Left lobe of liver (tissue), 2 donors: Measurements from ENCODE around the gene MED26. TPM values are rescaled to one million over a fixed set of nuclear protein-coding genes. Genes with fewer than 3 reads are reported as not detected.
A peak's percentile ranks its signal among the peaks of the same experiment; 100 is the strongest.

Source experiments
- ATAC-seq: fragments of 200-7000 bp; cut with Tn5 transposase; one replicate; pipeline ENCODE4 v1.9.1; 2020; ENCODE audit warnings: mild to moderate bottlenecking, moderate library complexity
- DNase-seq: peaks from one replicate; pipeline ENCODE4 v3.0.0-alpha.2; 2020; ENCODE audit warnings: low spot score
- total RNA-seq: library from RNA; stranded (reverse); gene quantifications from one replicate; pipeline ENCODE4 v1.2.1, GENCODE V29; 2021
- donor health status: DM: no; HTN: no; CAD: no; lungs with moderate emphysema.
- donor health status: DM: no; HTN: yes; CAD: no.

Gene MED26
- total RNA-seq, 1 donor from 2014 or later = 6.0 TPM

DNA sequence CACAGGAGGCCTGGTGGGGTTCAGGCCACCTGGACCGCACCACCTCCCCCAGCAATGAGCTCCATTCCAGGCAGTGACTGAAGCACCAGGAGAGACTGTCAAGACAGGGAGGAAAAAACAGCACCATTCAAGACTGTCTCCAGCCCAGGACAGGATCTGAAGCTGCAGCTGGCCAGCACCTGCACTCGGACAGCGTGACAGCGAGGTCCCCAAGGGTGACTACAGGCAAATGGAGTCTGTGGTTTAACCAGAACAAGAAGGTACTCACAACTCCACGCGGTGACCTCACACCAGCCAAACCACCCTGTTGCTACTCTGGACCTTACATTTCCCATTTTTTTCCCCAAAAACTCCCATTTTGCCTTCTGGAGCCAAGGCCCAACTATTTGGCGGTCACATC is 9.8 kb downstream of the MED26 start:
- ATAC-seq = no peak
- DNase-seq = no peak

DNA sequence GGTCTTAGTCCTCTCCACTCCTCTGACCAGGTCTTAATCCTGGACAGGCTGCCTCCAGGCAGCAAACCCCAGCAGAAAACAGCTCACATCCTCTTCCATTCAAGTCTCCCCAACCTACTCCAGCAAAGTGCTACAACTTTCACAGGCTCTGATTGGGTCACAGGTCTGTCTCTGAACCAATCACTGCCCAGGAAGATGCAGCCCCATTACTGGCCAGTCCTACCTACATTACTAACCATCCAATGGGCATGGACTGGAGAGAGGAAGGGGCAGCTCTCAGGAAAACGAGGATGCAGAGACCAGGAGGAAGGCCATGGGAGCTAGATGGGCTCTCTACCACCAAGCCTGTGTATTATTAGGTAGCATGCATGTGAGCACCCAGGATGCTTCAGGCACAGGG is 12.2 kb downstream of the MED26 start:
- DNase-seq (no peak), ATAC-seq (no peak)

GRCh38 chr19:16614941-16615340 is 13.1 kb downstream of the MED26 start:
- ATAC-seq = no peak
- DNase-seq = no peak

DNA sequence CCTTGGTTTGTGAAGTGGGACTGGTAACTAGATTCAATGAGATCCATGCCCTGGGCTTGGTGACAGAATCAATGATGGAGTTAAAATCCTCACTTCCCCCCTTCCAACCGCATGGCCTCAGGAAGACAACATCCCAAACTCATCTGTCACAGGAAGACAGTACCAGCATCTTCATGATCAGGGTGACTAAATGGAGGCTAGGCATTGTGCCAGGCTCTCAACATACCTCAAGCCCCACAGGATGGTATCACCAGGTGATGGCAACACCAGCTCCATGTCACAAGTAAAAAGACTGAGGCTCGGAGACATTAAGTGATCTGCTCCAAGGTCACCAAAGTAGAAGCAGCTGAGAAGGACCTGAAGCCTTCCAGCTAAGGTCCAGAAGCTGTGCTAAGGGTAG is 14.2 kb downstream of the MED26 start:
- DNase-seq = no peak
- no peak for ATAC-seq

DNA sequence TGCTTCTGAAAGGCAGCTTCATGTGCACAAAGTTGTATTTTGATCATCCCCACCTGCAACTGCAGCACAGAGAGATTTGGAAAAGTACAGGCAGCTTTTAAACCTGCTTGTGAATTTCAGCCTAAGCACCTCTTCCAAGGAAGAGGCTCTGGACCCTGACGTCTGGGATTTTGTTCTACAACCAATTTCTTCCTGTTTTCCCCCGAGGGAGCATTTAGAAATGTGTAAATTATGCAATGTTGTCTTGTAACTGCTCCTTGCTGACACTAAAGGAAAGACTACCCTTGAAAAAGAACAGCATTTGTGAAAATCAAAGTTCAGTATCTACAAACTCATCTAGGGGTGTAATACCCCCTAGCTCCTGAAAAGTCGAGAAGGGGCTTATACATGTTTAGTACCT is 15.4 kb downstream of the MED26 start:
- no peak for DNase-seq
- ATAC-seq = no peak

DNA sequence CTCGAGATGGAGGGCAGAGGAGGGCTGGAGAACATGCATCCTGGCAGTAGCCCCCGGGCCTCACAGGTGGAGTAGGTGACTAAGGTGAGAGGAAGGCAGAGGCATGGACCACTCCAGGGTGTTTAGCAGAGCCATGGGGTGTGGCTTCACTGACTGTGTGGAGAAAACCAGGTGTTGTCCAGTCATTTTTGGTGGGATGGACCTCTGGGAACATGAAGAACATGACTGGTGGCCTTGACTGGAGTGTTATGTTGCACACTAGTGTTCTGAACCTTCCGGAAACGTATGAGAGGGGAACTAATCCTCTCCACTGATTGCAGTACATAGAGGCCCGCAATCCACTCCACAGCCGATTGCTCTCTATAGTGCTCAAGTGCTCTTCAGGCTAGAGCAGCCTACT is 16.9 kb downstream of the MED26 start:
- no peak for DNase-seq

GRCh38 chr19:16609511-16610200 is 18.3 kb downstream of the MED26 start:
- ATAC-seq (no peak), DNase-seq (no peak)

More for the DNA sequence above, 16.9 kb downstream of the MED26 start:
- no peak for ATAC-seq

- ATAC-seq (peak; percentile 71), DNase-seq (no peak)
Observed at GRCh38 chr19:16608290-16608739, 19.7 kb downstream of the MED26 start.

DNA sequence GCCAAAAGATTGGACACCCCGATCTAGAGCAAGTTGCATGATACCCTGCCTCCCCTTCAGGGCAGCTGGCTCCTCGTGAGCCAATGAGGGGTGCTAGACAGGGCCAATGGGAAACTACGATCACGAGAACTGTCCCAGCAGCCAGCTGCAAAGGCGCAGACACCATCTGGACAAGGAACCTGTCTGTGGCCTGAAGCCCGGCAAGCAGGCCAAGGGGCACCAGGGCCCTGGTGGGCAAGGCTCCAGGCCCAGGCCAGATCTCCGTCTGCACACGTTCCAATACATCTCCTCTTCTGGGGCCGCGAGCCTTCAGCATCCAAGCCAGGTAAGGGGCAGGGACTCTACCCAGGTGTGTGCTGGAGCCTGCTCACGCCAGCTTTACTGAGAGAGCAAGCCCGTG is 20.2 kb downstream of the MED26 start:
- no peak for DNase-seq
- no peak for ATAC-seq

DNA sequence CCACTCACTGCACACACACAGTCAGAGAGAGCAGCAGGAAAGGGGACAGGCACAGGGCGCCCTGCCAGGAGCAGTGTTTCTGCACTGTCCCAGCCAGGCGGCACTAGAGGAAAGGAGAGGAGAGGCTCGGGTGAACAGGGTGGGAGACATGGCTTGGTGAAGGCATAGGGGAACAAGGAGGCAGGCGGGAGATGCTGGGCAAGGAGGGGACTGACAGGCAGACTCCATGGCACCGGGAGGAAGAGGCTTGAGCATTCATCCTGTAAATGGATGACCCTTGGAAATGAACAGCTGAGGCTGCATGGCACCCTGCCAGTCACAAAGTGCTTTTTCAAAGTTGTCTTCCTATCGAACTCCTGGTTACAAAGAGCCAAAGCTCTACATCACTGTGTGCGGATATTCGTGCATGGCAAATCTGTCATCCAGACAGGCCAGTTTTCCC is 22.4 kb downstream of the MED26 start:
- ATAC-seq (peak; percentile 35), DNase-seq (no peak)

- ATAC-seq (no peak), DNase-seq (no peak)
Observed at GRCh38 chr19:16605115-16605514, 22.9 kb downstream of the MED26 start.

DNA sequence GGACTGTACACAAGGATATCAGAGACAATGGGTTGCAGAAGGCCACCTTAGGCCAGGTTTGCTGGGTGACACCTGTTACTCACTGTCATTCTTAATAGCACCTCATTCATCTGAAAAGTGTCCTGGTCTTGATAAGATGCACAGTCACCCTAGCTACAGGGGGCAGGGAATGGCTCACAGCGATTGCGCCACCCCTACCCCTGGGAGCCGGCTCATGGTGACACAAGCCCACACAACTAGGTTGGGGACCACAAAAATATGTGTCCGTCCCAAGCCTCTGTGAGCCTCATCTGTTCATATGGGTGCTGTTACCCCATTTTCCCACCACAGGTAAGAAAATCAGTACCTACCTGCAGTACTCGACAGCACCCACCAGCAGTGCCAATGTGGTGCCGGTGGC is 23.4 kb downstream of the MED26 start:
- DNase-seq = no peak

GRCh38 chr19:16603090-16603489 is 24.9 kb downstream of the MED26 start:
- no peak for ATAC-seq

More for the DNA sequence above, 23.4 kb downstream of the MED26 start:
- no peak for ATAC-seq

DNA sequence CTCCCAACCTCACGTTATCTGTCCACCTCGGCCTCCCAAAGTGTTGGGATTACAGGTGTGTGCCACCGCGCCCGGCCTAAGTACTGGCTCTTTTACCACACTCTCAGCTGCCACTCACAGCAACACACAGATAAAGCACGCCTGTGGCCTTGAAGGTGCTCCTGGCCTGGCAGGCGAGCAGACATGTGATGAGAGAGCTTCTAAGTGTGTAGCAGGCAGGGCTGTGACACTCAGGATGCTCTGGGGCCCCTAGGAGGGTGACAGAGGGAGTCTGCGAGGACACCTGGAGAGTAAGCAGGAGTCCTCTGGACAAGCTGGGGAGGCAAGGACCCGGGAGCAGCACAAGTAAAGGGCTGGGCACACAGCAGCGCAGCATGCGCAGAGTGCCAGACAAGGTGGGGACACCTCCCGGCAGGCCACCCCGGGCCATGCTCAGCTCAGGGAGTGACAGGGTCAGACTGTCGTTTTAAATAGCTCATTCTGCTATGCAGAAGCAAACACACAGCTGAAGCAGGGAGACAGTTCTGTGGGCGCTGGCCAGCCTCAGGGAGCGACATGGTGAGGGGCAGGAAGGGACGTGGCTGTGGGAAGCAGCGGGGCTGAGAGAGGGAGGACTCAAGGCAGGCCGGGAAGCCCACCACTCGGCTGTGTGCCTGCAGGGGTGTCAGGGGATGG is 26.5 kb downstream of the MED26 start:
- DNase-seq (no peak), ATAC-seq (no peak)

More at GRCh38 chr19:16603090-16603489, 24.9 kb downstream of the MED26 start:
- no peak for DNase-seq

DNA sequence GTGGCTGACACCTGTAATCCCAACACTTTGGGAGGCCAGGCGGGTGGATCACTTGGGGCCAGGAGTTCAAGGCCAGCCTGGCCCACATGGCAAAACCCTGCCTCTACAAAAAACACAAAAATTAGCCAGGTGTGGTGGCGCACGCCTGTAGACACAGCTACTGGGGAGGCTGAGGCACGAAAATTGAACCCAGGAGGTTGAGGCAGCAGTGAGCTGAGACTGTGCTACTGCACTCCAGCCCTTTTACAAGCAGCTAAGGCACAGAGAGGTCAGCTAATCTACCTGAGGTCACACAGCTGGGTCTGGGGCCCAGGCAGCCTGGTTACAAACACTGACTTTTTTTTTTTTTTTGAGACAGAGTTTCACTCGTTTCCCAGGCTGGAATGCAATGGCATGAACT is 27.2 kb downstream of the MED26 start:
- ATAC-seq = no peak
- DNase-seq = no peak

- DNase-seq = no peak
Observed at GRCh38 chr19:16599655-16600346, 28.2 kb downstream of the MED26 start.

GRCh38 chr19:16598848-16599247 is 29.2 kb downstream of the MED26 start:
- ATAC-seq = no peak
- DNase-seq = no peak

More at GRCh38 chr19:16599655-16600346, 28.2 kb downstream of the MED26 start:
- no peak for ATAC-seq

- ATAC-seq = no peak
Observed at GRCh38 chr19:16596399-16596798, 31.6 kb downstream of the MED26 start.

GRCh38 chr19:16595097-16595496 is 32.9 kb downstream of the MED26 start:
- ATAC-seq = no peak
- DNase-seq = no peak

More at GRCh38 chr19:16596399-16596798, 31.6 kb downstream of the MED26 start:
- DNase-seq = no peak

DNA sequence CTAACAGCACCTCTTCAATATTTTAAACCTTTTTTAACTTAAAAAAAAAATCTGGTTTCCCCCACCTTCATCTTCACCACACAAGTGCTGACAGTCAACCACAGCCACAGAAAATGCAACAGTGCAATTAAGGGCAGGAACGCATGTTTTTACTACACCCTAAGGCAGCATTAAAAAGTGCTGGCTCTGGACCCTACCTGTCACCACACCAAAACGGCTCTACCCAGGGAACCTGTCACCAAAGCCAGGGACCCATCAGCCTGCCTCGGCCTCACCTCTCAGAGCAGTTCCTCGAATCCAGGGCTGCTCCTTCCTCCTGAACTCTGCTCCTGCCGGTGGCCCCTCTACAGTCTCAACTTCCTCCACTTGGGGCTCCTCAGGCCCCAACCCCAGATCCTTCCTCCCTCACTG is 33.3 kb downstream of the MED26 start:
- DNase-seq = no peak
- no peak for ATAC-seq

GRCh38 chr19:16594131-16594586 is 33.8 kb downstream of the MED26 start:
- DNase-seq = no peak

DNA sequence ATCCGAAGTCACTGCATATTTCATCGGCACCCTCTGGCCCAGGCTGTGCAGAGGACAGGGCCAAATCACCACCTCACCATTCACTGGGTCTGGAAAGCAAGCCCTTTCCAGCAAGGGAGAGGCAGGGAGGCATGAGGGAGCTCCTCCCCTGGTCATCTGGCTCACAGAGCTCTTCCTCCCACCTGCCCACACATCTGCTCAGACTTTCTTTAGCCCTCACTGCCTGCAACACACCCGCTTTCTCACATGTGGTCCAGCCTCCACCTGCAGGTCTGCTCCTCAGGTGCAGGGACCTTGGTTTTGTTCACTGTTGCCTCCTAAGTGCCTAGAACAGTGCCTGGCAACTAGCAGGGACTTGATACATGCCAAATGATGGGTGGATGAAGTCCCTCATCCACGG is 34.8 kb downstream of the MED26 start:
- DNase-seq = no peak
- no peak for ATAC-seq

More at GRCh38 chr19:16594131-16594586, 33.8 kb downstream of the MED26 start:
- ATAC-seq = peak; percentile 23
